NCI-H2107 treated with DMSO at 0.1 percent for 48 hours (cell line): Measurements from ENCODE around the gene NUBP1.
"Not testable (repeated sequence)": the region's sequence is repeated elsewhere in the genome, so short reads cannot be mapped to it uniquely, and the experiment has no call there.

ENCODE experiments used
- DNase-seq: peaks from one replicate; lab custom pipeline; 2025; ENCODE audit not compliant: unreplicated experiment; lab: John Stamatoyannopoulos, UW

Gene NUBP1

GRCh38 chr16:10743610-10744369 lies at the start of gene NUBP1:
NUBP1 (plus strand) TSS chr16:10743842; CDS start chr16:10743864, 22 bp downstream.
- peak; percentile 92 for DNase-seq

- no peak for DNase-seq
These were observed 49.8 kb upstream of the NUBP1 start for GRCh38 chr16:10693889-10694288.

GRCh38 chr16:10694306-10694705 lies 49.3 kb upstream of the NUBP1 start:
- DNase-seq: no peak

GRCh38 chr16:10694830-10695229 lies 48.8 kb upstream of the NUBP1 start, which contains the start of gene TEKT5:
TEKT5 (minus strand) TSS chr16:10694930; CDS start chr16:10694873, 57 bp downstream.
- DNase-seq: no peak

GRCh38 chr16:10699756-10700155 lies 43.9 kb upstream of the NUBP1 start:
- DNase-seq: no peak

- no peak for DNase-seq
These were observed 34.7 kb upstream of the NUBP1 start for GRCh38 chr16:10708969-10709368.

GRCh38 chr16:10728003-10728887 lies 15.4 kb upstream of the NUBP1 start:
- no peak for DNase-seq

GRCh38 chr16:10729104-10730048 lies 14.3 kb upstream of the NUBP1 start:
- peak; percentile 69 for DNase-seq

- no peak for DNase-seq
These were observed 11.9 kb upstream of the NUBP1 start for GRCh38 chr16:10731790-10732189.

GRCh38 chr16:10737068-10737625 lies 6.5 kb upstream of the NUBP1 start:
- DNase-seq: peak; percentile 62

- DNase-seq: no peak
These were observed 5.2 kb upstream of the NUBP1 start for GRCh38 chr16:10738231-10739077.

GRCh38 chr16:10740000-10740844 lies 3.4 kb upstream of the NUBP1 start:
- no peak for DNase-seq

GRCh38 chr16:10740845-10741208 lies 2.8 kb upstream of the NUBP1 start:
- no peak for DNase-seq

- not testable (repeated sequence) for DNase-seq
These were observed 2.4 kb upstream of the NUBP1 start for GRCh38 chr16:10741249-10741648.

- DNase-seq: no peak
These were observed 1.8 kb upstream of the NUBP1 start for GRCh38 chr16:10741844-10742243.

- DNase-seq: no peak
These were observed 424 bp upstream of the NUBP1 start for GRCh38 chr16:10743227-10743609.

- DNase-seq: peak; percentile 45
These were observed 858 bp downstream of the NUBP1 start for GRCh38 chr16:10744370-10745030.

- DNase-seq: no peak
These were observed 2.2 kb downstream of the NUBP1 start for GRCh38 chr16:10745841-10746240.
